ENCODE results near the gene THADA.
"Not testable (repeated sequence)": the region's sequence is repeated elsewhere in the genome, so short reads cannot be mapped to it uniquely, and the experiment has no call there.

THADA gene

DNA sequence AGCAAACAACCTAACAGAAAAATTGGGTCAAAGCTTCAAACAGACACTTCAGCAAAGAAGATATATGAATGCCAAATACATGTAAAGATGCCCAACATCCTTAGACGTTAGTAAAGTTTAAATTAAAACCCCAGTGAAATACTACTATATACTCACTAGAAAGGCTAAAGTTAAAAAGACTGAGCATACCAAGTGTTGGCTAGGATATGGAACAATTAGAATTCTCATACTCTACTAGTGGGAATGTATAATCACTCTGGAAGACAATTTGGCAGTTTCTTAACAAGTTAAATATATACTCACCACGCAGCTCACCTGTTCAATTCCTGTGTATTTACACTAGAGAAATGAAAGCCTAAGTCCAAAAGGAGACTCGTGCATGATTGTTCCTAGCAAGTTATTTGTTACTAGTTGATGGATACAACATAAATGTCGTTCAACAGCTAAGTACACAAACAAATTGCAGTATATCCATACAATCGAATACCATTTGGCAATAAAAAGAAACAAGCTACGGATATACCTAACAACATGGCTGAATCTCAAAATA lies 185.7 kb downstream of the THADA start:
- DNase-seq (ENCODE audit: low spot score), result no peak

DNA sequence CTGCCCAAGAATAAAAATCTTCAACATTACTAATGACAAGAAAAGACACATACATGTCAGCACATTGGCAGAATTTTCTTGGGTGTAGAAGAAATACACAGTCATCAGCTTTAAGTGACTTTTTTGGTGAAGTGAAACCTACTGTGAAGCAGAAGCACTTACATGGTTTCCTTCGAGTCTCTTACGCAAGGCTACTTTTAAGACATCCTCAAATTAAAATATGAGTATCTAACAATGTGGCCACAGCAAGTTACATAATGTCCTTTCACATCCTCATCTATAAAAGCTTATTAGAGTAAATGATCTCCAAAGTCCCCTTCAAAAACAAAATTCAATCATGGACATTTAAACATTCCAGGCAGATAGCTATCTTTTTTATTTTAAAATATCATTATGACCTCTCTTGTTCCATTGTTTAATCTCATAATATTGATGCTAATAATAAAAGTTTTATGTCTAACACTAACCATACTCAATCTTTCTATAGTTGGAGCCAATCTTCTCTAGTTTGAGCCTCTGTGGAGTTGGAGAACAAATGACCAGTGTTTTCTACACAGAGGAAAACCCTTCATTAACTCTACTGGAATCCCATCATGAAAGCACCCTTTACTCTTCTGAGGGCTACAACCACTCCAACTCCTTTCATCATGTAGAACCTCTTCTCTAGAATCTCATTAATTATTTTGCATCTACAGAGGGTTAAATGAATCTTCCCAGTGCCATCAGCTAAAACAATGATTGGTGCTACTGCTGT lies 187.3 kb downstream of the THADA start:
- no peak for DNase-seq (ENCODE audit: low spot score)

DNA sequence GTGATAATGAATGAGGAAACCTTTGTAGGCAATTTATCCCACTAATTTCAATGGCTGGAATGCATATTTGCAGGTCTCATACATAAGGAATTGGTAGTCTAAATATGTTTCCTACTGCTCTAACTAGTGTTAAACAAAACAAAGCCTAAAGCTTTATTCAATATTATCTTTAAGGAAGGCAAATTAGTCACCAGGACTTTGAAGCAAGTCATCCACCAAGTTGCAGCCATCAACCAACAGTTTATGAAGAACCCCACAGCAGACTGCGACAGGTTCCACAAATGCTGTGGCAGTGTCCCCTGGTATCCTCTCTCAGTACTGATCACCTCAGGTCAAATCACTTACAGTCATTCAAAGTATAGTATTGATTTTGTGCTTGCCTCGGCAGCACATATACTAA lies 187.9 kb downstream of the THADA start:
- no peak for DNase-seq (ENCODE audit: low spot score)

DNA sequence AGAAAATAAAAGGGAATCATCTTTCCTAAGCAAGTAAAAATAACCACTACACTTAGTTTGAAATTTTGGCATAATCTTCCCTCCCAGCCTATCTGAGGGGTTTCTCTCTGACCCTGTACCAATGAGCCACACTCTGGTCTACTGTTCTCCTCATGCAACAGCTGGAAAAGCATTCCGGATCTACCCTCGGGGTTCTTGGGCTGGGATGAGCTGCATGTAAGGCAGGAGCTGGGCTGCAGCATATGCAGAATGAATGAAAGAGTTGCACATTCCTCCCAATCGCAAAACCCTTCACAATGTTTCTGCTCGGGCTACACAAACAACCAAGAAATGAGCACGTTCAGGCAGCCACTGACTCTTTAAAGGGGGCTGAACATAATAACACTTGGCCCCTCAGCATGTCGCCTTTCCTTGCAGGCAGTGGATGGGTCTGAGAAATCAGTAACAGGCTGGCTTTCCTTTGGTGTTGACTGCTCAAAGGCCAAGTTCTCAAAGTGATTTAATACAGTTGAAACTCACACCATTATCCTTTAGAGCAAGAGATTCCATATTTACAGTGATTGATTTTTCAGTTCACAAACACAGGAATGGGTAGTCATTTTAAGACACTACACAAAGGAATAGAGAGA lies 189.1 kb downstream of the THADA start:
- DNase-seq (ENCODE audit: low spot score), result no peak

DNA sequence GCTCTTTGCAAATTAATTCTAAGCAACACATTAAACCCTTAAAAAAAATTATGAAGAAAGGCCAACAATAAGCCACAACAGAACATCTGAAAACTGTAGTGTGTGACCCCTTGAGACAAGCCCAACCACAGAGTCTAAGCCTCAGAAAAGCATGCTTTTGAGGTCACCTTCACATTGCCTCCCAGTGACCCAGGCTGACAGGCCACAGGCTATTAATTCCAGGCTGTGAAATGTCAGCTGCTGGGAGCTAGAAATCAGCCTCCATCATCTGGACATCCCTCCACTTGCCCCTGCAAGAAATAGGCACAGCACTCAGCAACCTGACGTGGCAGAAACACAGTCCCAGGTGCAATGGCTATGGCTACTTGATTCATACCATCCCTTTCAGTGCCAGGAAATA lies 190.0 kb downstream of the THADA start:
- DNase-seq (ENCODE audit: low spot score), result no peak

DNA sequence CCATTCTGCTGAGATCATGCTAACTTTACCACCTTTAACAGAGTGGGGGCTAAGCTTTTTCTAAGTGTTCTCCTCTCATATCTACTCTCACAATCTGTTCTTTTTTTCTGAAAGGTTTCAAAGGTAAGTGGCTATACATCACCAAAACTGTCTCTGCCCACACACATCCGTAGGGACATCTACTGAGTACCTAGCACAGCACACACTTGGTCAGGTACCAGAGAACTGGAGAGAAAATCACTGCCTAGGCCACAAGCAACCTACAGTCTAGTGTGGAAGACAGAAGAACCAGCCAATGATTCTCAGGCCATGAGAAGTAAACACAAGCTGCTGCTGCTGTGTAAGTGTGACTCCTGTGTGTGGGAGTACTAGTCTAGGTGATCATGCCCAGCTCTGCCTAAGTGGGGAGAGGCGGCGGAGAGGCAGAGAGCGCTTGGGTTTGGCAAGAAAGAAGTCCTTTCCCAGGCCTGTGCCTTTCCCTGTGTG lies 193.3 kb downstream of the THADA start:
- no peak for DNase-seq (ENCODE audit: low spot score)

DNA sequence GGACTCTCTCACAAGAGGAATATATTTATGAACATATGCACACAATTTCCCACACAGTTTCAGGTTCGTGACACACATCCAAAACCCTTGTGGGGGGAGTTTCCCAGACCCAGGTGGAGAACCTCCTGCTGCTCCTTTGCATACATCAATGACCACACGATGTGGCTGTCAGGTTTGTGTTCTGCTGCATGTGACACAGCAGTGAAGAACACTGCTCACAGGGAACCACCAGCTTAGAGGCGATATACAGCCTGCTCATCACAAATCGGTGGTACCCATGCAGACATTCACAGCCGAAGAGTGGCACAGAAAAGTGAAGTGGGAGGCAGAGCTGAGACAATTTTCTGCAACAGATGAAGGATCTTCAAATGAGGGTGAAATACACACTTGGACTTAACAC lies 193.8 kb downstream of the THADA start:
- no peak for DNase-seq (ENCODE audit: low spot score)

DNA sequence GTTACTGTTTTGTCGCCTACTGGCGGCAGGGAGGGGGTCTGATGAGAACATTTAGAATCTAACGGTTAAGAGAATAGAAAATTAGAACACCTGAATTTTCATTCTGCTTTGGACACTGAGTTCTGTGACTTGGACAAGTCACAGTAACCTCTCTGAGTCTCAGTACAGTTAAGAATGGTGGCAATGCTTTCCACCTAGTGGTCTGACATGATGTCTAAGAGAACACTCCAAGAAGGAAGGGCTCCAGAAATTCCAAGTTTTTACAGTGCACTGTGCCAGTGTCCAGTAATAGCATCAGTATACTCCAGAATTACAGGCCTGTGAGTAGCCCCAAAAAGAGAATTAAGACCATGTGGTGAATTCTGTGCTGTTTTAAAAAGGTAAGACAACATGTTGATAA lies 195.3 kb downstream of the THADA start:
- no peak for DNase-seq (ENCODE audit: low spot score)

DNA sequence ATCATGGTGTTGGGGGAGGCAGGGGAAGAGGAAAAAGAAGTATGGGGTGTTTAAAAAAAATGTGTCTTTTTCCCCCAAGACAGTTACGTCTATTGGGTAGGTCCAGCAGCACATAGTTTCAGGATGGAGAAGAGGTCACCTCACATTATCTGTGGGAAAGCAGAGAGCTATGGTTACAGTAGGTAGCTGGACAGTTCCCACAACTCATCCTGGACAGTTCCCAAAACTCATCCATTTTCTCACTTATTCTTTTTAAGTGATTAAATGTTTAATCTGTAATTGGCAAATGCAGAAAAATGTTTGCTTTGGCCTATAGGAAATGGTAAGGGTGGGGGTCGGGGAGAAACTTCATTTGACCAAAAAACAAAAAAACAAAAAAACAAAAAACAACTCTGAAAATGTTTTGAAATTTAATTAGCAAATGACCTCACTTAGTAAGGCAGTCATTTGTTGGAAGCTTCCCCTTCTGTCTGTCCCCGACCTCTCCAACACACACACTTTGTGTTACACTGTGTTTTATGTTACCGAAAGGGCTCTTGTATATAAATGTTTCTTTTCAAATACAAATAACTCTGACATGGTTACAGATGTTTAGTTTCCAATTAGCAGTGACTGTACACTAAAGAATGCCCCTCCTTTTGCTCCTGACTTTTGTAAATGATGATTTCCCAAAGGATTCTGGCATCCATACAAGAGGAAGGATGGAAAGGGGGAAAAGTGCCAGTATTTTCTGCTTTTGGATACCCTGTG lies 196.1 kb downstream of the THADA start:
- DNase-seq (ENCODE audit: low spot score), result peak; percentile 21

DNA sequence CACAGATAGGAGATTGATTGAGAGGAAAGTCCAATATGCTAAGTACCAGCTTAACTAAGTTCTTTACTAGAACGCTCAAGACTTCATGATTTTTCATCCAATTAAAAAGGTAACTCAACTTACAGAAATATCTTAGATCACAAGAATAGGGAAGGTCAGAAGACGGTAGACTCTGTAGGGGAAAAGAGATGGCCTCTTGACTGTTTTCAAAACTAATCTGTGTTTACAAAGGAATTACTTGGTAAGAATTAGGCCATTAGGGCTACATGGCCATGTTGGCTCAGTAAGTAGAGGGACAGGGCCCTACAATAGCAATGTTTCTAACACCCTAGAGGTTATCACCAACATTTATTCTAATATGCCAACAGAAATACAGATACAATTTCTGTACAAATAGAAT lies 196.7 kb downstream of the THADA start:
- no peak for DNase-seq (ENCODE audit: low spot score)

DNA sequence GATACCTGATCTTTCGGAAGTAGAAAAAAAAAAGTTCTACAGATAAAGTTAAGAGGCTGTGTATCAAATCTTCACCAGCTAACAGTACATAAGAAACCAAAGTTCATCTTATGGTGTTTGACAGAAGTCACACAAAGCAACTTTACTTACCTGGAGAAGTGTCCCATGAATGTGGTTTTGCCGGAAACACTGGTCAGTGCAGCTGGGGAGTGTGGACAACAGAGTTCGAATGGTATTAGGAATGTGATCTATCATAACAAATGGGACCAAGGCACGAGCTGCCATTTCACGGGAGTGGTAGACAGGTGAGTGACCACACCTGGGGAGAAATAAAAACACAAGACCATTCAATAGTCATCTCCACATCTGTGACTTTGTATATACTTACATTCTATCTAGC lies 198.0 kb downstream of the THADA start:
- DNase-seq (ENCODE audit: low spot score), result no peak

DNA sequence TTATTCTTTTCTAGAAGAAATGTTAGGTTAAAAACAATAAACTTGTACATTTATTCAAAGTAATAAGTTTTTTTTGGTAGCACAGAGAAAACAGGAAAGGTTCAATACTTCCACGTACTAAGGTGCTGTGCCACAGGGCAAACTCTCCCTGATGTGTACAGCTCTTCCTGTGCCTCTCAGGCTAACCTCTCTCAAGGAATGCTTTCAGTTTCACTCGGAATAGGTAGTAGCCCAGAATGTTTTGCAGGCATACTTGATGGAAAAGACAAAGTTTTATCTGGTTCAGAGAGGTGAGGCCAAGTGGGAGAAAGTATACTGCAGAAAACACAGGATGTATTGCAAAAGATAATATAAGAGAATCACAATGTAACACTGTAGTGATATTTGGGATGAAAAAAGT lies 198.4 kb downstream of the THADA start:
- DNase-seq (ENCODE audit: low spot score), result no peak

DNA sequence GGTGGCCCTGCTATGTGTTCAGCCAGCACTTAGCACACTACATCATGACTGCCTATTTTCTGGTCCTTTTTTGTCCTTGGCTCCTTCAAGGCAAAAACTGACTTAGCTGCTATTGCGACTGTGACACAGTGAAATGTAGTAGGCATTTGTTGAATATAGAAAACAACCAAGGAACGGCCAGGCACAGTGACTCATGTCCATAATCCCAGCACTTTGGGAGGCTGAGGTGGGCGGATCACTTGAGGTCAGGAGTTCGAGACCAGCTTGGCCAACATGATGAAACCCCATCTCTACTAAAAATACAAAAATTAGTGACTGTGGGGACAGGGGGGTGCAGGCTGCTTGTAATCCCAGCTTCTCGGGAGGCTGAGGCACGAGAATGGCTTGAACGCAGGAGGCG lies 199.5 kb downstream of the THADA start:
- not testable (repeated sequence) for DNase-seq (ENCODE audit: low spot score)

DNA sequence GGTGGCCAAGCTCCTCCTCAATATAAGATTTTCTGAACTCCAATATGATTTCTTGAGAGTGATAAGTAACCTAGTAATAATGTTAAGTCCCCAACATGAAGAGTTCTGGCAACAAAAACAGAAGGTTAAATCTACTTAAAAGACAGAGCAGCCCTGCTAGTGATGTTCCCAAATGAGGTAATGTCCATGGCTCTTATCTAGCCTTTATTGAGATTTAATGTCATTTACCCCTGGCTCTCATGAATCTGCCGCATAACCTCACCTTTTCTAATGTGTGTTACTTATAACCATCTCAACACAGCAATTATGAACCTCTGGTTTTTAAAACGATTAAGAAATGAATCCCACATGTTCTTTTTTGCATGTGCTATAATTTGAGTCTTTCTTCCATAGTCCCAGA lies 201.9 kb downstream of the THADA start:
- DNase-seq (ENCODE audit: low spot score), result no peak

DNA sequence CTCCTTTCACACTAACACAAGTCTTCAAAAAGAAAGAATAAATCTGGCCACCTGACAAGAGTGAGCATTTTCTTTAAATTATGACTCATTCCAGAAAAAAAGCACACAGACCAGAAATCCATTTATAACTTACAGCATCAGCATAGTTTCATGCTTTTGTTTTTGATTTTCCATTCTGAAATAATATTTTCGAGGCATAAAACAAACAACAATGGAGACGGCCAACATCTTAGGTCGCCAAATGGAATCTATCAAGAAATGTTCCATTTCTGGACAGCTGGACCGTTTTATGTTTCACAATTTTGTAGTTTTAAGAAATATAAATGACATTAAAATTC lies 204.0 kb downstream of the THADA start:
- DNase-seq (ENCODE audit: low spot score), result no peak

DNA sequence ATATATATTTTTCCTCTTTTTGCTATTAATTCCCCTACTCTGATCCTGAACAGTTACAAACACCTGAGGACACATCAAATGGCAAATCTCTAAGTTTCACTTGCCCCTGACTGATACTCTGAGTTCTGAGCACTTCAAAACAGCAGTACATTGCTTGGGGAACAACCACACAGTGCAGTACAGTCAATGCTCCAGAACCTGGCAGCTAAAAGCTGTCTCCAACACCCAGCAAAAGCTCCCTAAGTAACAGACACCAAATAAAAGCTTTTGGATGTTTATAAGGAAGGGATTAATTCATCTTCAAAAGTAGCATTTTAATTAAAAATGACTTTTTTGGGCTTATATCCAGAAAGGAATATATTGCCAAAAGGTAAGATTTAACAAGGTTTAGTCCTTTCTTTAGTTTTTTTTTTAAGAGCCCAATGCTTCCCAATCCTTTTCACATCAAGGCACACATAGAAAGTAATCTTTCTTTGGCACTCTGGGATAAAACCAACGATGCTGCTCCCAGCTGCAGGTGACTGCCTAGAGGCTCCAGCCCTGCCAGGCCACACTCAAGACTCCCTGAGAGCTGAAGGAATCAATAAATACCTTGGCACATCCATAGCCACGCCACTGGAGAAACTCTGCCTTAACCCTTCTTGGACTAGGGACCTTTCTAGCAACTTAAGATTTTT lies 204.5 kb downstream of the THADA start:
- no peak for DNase-seq (ENCODE audit: low spot score)

DNA sequence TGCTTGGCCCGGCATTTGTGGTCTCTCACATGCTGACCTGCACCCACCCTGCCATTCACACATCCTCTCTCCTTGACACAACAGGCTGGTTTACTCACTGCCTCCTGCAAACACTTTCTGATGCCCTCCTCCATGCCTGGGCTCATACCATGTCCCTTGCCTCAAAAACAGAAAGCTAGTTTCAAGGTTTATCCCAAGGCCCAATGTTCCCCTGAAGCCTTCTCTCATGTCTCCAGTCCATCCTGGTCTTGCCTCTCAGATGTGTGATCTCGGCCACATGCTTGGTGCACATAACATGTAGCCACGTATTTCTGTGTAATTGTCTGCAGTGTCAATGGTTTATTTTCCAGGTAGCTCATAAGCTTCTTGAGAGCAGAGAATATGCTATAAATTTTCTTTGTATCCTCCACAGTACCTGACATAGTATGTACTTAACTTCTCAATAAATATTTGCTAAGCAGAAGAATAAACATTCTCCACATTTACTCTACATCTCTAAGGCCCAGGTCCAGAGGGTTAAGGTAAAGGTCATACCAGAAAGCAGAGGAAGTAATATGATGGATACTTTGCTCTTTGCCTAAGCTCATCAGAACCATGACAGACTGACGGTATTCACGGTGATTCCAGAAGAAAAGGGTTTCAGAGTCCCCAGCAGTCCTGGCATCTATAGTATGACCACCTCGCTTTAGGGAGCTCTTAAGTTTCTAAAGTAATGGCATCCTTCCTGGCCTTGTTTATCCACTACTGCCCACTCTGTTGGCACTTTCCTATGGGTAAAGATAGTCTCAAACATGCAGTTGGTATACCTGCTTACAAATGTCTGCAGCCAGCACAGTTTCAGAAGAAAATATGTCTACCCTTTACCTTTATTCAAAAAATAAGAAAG lies 206.0 kb downstream of the THADA start:
- no peak for DNase-seq (ENCODE audit: low spot score)

DNA sequence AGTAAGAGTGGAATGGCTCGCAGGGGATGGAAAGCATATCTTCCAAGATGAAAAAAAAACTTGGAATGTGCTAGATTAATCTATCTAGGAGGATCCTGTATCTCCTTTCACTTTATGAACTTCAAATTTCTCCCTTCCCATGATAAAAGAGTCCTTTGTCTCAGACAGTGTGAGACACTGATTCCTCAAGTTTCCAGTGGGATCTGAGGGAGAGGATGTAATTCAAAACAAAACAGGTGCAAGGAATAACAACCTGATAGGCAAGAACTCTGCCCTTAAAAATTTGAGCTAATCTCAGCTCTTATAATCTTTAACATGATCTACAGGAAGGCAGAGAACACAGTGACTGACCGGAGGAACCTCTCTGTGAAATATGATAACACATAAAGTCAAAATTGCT lies 207.5 kb downstream of the THADA start:
- DNase-seq (ENCODE audit: low spot score), result no peak

DNA sequence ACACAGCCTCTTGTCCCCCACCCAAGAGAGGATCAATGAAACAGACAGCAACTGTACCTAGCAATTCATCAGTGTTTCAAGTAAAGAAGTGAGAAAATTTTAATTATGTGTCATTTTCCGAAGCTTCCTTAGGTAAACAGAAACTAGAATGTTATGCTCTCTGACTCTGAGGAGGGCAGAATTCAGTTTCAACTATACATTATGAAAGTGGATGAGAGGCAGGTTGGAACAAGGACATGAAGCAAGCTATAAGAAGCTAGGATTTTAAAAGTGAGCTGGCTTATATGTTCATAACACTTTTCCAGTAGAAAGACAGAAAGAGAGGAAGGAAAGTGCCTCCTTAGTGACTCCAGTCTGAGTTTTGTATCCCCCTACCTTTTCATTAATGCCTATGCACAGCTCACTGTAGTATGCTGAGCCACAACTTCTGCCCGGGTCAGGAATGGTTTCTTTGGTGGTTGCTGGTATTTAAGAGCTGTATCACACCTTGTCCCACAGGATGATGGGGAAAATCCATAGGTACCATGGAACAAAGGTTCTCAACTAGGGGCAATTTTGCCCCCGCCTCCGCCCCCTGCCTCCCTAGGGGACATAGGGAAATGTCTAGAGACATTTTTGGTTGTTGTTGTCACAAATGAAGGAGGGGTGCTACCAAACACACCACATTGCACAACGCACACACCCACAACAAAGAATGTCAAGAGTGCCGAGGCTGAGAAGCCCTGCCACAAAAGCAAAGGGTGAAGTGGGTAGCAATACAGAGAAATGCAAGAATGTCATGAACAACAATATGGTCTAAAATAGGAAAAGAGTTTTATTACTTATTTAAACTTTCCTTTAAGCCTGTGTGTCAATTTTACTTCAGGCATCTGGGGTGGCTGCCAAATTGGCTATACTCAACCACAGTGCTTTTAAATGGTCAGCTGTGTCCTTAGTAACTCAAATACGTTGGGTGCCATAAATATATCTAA lies 208.5 kb downstream of the THADA start:
- no peak for DNase-seq (ENCODE audit: low spot score)

DNA sequence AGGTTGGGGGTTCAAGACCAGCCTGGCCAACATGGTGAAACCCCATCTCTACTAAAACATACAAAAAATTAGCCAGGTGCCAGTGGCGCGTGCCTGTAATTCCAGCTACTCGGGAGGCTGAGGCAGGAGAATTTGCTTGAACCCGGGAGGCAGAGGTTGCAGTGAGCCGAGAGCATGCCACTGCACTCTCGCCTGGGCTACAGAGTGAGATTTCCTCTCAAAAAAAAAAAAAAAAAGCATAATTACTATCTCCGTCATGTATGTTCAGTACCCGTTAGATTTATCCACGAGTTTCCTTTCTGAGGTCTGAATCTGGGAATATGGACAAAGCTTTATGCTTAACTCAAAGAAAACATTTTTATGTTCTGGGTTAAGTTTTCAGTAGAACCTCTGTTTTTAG lies 209.2 kb downstream of the THADA start:
- DNase-seq (ENCODE audit: low spot score), result not testable (repeated sequence)

Measured in AG08396 (cell line).